GM20000 (cell line): ENCODE results near the gene HLA-E.
A peak's percentile ranks its signal among the peaks of the same experiment; 100 is the strongest.
"Not testable (repeated sequence)": the region's sequence is repeated elsewhere in the genome, so short reads cannot be mapped to it uniquely, and the experiment has no call there.

ENCODE experiments used
- DNase-seq: peaks from one replicate; pipeline ENCODE4 v3.0.0; 2012; ENCODE audit warnings: low spot score
- TF ChIP-seq, protein P1 (sequence below): IDR thresholded peaks from 2 replicates; pipeline ENCODE4 v1.5.1; 2012; ENCODE audit warnings: mild to moderate bottlenecking, control low read depth; ENCODE audit errors: extremely low read depth, missing control alignments

HLA-E gene

DNA sequence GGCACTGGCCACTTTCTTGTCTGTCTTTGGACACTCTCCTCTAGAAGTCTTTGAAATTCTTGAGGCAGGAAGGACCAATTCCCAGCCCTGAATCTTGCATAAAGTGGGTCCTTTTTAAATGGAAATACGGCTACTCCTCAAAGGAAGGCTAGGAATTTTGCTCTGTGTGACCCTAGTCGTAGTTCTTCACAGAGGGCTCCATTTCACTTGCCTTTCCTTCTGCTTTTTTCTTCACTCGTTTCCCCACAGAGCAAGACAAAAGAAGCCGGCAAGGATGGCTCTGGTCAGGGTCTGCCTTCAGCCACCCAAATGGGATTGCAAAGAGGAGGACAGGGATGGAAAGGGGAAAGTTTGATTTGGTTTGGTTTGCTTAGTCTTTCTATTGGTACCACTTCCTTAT is 25.8 kb downstream of the HLA-E start:
- no peak for DNase-seq
- TF ChIP-seq, protein P1, sequence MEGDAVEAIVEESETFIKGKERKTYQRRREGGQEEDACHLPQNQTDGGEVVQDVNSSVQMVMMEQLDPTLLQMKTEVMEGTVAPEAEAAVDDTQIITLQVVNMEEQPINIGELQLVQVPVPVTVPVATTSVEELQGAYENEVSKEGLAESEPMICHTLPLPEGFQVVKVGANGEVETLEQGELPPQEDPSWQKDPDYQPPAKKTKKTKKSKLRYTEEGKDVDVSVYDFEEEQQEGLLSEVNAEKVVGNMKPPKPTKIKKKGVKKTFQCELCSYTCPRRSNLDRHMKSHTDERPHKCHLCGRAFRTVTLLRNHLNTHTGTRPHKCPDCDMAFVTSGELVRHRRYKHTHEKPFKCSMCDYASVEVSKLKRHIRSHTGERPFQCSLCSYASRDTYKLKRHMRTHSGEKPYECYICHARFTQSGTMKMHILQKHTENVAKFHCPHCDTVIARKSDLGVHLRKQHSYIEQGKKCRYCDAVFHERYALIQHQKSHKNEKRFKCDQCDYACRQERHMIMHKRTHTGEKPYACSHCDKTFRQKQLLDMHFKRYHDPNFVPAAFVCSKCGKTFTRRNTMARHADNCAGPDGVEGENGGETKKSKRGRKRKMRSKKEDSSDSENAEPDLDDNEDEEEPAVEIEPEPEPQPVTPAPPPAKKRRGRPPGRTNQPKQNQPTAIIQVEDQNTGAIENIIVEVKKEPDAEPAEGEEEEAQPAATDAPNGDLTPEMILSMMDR = no peak

DNA sequence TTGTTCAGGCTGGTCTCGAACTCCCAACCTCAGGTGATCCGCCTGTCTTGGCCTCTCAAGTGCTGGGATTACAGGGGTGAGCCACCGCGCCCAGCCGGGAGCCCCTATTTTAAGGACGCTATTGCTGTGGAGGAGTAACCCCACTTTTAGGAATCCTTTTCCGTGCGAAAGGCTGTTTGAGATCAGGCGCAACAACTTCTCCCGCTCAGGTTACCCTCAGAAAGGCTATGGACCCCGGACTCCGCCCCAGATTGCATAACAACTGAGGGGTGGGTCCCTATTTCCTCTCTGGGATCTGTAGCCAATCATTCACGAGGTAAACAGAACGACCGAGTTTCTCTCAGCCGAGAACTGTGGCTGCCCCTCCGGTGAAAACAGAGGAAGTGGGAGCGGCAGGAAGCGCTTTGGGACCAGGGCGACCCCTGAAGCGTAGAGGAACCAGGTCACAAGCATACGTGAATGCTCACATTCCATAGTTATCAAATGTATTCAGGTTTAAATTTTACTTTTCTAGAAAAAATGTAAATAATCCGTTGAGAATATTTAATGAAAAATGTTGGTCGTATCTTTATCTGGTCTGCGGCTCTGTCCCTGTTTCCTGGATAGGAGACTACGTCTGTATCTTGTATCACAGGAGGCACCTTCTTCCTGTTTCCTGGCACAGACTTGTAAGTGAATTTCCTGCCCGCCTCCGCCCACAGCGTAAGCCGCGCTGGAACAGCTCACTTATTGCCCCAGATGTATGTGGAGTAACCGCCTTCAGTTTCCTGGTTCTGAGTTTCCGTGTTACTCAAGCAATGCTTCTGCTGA is 26.8 kb downstream of the HLA-E start:
- TF ChIP-seq, protein P1 = no peak
- DNase-seq = peak; percentile 84

DNA sequence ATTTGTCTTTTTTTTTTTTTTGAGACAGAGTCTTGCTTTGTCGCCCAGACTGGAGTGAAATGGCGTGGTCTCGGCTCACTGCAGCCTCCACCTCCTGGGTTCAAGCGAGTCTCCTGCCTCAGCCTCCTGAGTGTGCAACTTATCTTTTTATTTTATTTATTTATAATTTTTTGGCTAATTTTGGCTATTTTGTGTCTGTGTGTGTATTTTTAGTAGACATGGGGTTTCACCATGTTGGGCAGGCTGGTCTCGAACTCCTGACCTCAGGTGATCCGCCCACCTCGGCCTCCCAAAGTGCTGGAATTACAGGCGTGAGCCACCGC is 27.4 kb downstream of the HLA-E start:
- not testable (repeated sequence) for DNase-seq

DNA sequence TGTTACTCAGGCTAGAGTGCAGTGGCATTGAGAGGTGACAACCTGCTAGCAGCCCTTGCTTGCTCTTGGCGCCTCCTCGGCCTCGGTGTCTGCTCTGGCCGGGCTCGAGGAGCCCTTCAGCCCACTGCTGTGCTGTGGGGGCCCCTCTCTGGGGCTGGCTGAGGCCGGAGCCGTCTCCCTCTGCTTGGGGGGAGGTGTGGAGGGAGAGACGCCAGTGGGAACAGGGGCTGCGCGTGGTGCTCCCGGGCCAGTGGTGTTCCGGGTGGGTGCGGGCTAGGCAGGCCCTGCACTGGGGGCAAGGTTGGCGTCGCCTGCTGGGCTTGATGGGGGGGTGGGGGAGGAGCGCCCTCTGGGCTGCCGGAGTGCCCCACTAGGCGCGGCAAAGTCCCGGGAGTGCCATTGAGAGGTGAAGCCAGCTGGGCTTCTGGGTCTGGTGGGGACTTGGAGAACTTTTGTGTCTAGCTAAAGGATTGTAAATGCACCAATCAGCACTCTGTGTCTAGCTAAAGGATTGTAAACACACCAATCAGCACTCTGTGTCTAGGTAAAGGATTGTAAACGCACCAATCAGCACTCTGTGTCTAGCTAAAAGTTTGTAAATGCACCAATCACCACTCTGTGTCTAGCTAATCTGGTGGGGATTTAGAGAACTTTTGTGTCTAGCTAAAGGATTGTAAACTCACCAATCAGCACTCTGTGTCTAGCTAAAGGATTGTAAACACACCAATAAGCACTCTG is 28.6 kb downstream of the HLA-E start:
- not testable (repeated sequence) for DNase-seq

DNA sequence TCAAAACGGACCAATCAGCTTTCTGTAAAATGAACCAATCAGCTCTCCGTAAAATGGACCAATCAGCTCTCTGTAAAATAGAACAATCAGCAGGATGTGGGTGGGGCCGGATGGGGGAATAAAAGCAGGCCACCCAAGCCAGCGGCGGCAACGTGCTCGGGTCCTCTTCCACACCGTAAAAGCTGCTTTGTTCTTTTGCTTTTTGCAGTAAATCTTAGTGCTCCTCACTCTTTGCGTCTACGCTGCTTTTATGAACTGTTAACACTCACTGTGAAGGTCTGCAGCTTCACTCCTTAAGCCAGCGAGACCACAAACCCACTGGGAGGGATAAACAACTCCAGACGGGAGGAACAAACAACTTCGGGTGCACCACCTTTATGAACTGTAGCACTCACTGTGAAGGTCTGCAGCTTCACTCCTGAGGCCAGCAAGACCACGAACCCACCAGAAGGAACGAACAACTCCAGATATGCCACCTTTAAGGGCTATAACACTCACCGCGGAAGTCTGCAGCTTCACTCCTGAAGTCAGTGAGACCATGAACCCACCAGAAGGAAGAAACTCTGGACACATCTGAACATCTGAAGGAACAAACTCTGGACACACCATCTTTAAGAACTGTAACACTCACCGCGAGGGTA is 29.3 kb downstream of the HLA-E start:
- DNase-seq = not testable (repeated sequence)

DNA sequence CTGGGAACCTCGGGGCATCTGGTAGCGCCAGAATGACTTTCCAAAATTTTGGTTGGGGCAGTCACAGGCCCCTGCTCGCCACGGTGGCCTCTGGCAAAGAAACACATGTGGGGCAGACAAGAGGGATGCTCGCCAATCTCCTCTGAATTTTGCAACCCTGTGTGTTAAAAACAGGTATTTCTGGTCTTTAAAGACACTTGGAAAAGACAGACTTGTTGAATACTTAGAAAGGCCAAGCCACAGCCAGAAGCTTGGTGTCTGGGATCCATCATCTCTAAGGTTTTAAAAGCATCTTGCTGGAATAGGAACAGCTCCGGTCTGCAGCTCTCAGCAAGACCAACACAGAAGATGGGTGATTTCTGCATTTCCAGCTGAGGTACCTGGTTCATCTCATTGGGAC is 31.2 kb downstream of the HLA-E start:
- DNase-seq = no peak
- TF ChIP-seq, protein P1 = no peak

DNA sequence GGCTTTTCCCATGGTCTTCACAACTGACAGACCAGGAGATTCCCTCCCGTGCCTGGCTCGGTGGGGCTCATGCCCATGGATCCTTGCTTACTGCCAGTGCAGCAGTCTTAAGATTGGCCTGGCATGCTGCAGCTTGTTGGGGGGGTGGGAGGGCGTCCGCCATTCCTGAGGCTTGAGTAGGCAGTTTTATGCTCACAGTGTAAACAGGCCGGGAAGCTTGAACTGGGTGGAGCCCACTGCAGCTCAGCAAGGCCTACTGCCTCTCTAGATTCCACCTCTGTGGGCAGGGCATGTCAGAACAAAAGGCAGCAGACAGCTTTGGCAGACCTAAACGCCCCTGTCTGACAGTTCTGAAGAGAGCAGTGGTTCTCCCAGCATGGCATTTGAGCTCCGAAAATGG is 31.8 kb downstream of the HLA-E start:
- DNase-seq = not testable (repeated sequence)

DNA sequence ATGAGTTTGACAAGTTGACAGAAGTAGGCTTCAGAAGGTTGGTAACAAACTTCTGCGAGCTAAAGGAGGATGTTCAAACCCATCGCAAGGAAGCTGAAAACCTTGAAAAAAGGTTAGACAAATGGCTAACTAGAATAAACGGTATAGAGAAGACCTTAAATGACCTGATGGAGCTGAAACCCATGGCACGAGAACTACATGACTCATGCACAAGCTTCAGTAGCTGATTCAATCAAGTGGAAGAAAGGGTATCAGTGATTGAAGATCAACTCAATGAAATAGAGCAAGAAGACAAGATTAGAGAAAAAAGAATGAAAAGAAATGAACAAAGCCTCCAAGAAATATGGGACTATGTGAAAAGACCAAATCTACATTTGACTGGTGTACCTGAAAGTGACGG is 32.6 kb downstream of the HLA-E start:
- not testable (repeated sequence) for DNase-seq

DNA sequence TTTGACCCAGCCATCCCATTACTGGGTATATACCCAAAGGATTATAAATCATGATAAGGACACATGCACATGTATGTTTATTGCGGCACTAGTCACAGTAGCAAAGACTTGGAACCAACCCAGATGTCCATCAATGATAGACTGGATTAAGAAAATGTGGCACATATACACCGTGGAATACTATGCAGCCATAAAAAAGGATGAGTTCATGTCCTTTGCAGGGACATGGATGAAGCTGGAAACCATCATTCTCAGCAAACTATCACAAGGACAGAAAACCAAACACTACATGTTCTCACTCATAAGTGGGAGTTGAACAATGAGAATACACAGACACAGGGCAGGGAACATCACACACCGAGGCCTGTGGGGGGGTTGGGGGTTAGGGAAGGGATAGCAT is 37.1 kb downstream of the HLA-E start:
- not testable (repeated sequence) for DNase-seq

DNA sequence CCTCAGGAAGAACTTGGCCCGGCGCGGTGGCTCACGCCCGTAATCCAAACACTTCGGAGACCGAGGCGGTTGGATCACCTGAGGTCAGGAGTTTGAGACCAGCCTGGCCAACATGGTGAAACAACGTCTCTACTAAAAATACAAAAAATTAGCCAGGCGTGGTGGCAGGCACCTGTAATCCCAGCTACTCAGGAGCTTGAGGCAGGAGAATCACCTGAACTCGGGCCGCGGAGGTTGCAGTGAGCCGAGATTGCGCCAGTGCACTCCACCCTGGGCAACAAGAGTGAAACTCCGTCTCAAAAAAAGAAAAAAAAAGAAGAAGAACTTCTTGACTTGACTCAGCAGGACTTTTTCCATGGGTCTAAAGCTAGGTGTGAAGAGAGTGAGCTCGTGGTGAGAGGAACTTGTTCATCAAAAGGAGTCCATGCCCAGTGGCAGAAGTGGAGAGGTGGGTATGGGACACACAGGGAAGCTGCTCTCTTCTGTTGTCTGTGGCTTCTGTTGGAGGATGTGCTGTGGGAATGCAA is 40.1 kb downstream of the HLA-E start:
- DNase-seq = peak; percentile 40

DNA sequence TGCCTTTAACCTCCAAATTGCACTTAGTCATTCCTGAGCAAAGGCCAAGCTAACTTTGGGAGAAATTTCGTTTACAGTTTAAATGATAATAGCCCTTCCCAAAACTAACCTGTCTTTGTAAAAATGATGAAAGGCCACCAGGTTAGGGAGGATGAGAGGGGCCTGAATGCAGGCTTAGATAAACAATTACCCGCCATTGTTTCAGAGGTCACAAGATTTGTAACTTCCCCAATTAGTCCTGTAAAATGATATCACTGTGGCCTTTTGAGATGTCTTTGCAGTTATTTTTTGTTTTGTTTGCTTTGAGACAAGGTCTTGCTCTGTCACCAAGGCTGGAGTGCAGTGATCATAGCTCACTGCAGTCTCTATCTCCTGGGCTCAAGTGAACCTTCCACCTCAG is 40.7 kb downstream of the HLA-E start:
- no peak for DNase-seq
- TF ChIP-seq, protein P1 = no peak
